NT2/D1 (cell line): ENCODE measurements around the gene LCORL.

Experiments used
- SUZ12 ChIP-seq: IDR thresholded peaks from 2 replicates; pipeline ENCODE4 v1.6.1; 2011; ENCODE audit not compliant: insufficient read length, insufficient read depth; ENCODE audit errors: extremely low read depth
- YY1 ChIP-seq: IDR thresholded peaks from 2 replicates; pipeline ENCODE4 v1.6.1; 2011; ENCODE audit not compliant: insufficient read length, insufficient read depth

DNA sequence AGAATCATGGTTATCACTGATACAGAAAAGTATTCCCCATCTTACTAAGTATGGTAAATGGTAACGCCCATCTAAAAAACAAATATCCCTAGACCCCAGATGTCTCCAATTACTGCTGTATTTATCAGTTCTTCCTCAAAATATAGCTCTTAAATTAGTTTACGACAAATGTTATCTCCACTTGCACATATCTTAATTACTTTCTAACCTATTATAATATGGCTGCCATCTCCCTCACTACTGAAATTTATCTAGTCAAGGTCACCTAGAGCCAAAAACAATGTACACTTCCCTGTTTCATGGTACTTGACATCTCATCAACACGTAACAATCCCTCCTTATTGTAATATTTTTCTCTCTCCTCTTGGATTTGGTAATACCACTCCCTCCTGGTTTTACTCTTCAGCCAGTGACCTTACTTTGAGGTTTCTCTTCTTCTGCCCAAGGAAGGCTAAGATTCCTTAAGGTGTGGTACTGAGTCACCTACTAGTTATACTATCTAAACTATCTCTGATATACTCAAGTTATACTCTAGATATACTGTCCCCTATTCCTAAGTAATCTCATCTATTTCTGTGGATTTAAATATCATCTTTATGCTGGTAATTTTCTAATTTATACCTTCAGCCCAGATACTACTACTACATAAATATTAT lies 8.6 kb downstream of the LCORL start:
- TF ChIP-seq YY1 (no peak), SUZ12 (no peak)
